ENCODE results near the gene MMP3.

Gene MMP3

DNA sequence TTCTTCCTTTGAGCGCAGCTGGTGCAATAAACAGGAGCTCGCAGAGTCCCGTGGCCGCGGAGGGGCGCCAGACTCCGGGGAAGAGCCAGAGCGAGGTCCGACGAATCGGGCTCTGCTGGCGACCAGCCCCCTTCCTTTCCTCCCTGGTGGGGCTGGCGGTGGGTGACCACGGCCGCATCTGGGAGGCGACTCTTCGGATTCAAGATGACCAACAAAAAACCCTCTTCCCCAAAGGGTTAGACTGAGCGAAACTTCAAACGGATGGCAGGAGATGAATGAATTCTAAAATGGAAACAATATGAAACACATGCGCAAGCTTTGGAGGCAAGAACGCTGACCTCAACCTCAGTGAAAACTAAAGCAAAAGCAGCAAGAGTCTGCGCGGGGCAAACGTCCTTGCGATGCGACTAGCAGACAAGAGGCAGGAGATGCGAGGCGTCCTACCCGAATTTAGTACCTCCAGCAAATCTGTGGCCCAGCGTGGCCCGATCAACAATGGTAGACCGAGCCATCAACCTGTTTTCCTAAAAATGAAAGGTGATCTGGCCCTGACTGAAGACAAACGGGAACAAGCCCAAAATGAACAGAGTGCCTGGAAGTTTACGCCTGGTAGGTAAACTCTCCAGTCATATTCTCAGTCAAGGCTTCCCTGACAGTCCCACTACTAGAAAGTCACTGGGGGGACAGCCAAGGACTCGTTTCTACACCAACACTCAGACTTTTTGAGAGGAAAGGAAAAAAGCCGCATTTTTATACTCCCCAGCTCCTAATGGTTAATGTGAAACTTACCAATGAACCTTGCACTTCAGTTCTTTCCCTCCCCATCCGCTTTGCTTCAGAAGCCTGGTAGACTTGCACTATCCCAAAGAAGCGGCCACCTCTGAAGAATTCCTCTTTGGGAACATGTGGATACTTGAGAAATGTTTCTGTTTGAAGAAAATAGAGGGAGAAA, 11.6 kb downstream of the MMP3 start:
- no peak for DNase-seq

DNA sequence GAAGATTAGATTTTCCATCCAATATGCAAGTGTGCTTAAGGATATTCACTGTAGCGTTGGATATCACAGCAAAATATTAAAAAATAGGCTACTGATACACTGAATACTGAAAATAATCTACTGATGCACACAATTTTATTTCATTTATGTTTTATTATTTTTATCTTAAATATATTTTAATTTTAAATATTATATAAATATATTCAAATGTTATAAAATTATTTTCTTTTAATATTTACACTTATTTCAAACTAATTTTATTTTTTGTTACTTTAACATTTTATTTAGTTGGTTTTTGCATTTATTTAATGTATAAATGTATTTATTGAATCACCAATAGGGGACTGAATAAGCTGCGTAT, 12.3 kb downstream of the MMP3 start:
- DNase-seq = no peak

DNA sequence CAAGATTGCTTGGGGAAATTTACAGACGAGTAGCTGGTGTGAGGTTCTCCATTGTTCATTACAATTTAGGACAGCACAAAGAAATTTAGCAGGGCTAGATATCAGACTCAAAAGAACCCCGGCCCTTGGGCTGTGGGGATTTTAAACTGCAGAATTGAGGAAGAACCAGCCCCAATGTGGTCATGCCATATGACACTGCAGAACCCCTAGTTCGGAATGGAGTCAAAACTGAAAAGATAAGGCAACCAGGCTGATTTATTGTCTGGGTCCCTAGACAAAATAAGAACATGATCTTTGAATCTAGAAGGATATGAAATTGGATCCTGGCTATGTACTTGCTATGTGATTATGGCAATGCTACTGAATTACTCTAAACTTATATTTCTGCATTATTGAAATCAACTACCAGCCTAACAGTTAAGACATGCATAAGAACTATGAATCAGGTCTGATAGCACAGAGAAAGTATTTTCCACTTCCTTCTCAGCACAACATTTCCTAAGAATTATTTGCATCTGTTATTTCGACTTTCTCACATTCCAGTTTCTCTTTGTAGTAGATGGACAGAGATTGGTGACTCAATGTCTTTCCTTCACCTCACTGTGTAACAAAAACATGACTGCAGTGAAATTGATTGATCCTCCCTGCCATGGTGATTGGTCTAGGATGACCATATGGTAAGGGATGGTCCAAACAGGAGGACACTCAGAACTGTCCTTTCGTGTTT, 13.2 kb downstream of the MMP3 start:
- no peak for DNase-seq

DNA sequence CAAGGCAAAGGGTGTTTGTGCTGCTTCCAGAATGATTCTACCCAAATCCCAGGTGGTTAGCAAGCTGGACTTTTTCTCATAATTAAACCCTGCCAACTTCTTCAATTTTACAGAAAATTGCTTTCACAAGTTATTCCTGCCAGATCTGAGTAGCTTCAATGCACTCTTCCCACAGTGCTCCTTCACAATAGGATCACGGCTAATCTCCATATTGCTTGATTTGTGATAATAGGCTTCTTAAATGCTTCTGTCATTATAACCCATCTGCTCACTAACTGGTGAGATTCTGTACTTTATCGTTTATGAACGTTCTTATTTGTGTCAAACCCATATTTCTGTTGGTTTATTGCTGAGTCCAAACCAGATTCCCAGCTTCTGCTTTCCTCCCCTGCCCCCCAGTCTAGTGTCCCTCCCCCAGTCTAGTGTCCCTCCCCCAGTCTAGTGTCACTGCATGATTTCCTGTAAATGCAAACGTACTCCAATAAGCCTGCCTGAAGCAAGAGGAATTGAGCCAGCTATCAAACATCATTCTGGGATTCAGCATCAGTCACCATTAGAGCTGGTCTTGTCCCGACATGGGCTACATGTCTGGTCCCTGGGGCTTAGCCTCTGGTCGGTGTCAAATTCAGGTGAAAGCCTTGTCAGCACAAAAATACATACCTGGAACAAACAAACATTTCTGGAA, 14.0 kb downstream of the MMP3 start:
- no peak for DNase-seq

DNA sequence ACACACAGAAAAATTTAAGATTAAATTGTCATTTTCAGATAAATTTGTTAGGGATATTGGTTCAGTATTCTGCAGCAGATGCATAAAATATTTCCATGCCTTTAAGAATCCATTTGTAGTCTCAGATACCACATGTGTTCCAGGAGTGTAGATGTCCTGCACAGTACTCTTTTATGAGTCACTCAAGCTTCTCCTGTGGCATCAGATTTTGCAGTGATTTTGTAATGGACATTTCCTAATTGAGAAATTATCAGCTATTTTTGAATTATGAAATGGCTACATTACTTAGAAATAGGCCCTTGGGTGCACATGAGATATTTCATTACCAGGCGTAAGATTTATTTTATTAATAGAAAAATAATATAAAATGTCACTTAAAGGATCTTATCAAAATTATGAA, 18.9 kb downstream of the MMP3 start:
- DNase-seq = no peak

DNA sequence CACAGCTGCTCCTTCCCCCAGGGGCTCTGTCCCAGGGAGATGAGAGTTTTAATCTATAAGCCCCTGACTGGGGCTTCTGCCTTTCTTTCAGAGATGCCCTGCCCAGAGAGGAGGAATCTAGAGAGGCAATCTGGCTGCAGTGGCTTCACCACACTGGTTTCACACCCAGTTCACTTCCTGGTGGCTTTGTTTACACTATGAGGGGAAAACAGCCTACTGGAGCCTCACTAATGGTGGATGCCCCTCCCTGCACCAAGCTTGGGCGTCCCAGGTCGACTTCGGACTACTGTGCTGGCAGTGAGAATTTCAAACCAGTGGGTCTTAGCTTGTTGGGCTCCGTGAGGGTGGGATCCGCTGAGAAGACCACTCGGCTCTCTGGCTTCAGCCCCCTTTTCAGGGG, 23.9 kb downstream of the MMP3 start:
- no peak for DNase-seq

DNA sequence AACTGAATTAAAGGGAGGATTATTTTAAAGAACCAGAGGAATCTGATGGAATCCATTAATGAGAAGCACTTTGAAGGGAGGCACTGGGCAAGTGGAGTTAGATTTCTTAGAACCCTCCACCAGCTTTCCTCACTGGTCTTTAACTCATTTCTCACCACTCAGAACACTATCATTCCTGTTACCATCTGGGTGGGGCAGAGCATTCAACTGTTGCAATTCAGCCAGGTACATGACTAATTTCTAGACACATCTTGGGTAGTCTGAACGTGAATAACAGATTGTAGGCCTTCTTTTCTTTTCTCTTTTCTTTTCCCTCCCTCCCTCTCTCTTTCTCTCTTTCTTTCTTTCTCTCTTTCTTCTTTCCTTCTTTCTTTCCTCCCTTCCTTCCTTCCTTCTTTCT, 29.9 kb downstream of the MMP3 start:
- DNase-seq = no peak

DNA sequence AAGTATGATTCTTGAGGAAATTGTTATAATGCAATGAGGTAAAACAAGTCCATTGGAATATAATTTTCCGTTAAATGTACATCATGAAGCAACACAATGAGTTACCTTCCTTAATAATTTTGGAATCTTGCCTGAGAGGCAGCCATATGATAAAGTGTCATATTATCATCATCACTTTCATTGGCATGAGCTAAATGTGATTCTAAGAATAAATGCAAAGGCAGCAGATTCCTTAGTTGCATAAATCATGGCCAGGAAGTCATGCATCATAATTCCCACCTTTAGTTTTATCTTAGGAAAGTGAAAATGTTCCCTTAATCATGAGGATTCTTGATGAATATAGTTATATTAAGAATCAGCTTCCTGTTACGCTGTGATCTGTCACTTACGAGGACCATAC, 31.2 kb downstream of the MMP3 start:
- DNase-seq = no peak

DNA sequence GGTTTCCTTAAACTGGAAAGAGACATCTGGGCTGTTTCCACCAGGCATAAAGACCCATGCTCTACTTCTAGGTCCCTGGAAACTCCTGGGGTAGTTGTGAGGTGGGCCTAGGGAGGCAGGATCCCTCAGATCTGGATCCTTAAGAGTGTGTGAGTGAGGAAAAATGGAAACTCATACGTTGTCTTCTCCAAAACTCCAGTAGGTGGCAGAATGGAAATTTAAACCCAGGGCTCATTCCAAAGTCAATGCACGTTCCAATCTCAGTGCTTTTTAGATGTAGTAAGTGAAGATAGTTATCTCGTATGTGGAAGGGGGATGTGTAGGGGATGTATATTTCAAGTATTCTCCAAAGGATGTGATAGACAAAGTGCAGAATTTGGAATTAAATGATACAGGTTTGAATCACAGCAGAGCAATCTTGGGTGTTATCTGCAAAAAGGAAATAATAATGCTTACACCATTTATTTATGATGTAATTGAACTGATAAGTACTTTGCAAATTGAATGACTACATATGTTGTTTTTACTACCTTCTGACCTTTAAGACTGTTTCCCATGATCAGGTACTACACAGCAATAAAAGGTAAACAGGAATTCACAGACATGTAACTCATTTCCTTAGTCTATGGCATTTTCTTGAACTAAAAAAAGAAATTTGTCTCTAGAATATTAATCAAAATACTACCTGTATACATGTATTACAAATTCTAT, 32.3 kb downstream of the MMP3 start:
- no peak for DNase-seq

DNA sequence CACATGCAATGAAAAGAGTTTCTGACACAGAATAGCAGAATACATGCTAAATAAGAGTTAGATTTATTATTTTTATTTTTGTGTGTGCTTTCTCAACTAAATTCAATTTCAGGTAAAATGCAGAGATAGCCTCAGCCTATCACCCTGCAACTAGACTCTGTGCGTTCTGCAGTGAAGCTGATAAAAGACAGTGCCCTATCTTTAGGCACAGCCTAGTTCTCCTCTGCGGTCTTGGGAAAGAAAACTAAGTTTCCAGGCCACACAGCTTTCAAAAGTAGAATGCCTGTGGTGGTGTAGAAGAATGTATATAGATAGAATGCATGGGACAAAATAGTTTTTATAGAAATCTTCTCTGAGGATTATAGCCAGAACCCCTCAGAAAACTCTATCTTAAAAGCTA, 33.4 kb downstream of the MMP3 start:
- DNase-seq = no peak

DNA sequence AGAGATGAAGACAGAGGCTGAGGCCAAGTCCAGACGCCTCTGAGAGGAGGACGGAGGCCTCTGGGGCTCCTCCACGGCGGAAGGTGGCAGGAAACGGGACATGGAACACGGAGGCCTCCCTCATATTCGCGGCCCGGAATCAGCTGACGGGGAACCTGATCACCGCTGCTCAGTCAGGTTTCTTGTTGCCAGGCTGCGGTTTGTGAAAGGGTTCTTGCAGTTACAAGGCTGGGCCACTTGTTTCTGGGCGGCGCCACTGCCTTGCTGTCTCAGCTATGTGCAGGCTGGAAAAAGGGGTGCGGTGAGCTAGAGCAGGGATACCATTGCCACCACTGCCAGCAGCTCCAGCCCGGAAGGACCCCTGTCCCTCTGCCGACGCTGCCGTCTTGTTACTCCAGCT, 35.5 kb downstream of the MMP3 start:
- no peak for DNase-seq

DNA sequence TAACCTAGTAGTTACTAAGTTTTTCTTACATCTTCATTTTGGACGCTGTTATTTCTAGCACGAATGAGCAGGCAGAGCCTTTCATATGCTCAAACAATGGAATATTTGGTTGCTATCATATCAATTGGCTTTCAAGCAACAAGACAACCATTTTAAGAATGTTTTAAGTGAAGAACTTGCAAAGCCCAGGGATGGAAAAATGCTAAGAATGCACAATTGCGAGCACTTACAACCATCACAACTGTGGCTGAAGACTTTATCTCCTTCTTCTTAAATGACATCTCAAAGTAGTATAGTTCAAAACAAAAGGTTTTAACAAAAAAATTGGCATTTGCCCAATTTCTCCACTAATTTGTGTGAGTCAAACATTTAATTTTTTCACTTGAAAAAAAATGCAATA, 37.1 kb downstream of the MMP3 start:
- no peak for DNase-seq

DNA sequence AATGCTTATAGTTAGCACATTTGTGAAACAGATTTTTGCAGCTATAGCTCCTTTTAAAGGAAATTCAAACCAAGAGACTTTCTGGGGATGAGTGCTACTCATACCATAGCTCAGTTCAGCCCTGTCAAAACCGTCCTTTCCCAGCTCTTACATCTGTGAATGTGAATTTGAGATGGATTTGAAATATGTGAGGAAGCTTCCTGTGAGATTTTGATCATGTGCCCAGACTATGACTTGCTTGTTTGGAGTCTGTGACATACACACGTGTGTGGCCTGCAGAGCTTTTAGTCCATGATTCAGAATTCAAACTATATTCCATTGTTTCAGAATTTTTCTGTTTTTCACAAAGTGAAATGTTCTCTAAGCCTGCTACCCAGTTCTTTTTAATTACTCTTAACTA, 41.1 kb downstream of the MMP3 start:
- DNase-seq = no peak

DNA sequence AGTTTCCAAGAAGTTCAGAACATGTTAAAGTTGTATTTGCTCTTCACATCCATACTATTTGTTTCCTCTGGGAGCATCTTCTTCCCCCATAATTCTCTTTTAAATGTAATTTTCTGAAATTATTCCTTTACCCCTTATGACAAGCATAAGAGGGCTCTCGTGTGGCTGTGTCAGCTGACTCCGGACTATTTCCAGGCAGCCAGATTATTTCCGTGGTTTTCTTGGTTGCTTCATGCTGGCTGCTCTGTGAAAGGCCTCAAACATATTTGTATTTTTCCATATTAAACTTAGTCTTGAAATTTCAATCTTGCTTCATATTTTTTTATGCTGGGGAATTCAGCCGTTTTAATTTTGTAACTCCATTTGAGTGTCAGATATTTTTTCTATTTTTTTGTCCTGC, 42.6 kb downstream of the MMP3 start:
- DNase-seq = no peak

DNA sequence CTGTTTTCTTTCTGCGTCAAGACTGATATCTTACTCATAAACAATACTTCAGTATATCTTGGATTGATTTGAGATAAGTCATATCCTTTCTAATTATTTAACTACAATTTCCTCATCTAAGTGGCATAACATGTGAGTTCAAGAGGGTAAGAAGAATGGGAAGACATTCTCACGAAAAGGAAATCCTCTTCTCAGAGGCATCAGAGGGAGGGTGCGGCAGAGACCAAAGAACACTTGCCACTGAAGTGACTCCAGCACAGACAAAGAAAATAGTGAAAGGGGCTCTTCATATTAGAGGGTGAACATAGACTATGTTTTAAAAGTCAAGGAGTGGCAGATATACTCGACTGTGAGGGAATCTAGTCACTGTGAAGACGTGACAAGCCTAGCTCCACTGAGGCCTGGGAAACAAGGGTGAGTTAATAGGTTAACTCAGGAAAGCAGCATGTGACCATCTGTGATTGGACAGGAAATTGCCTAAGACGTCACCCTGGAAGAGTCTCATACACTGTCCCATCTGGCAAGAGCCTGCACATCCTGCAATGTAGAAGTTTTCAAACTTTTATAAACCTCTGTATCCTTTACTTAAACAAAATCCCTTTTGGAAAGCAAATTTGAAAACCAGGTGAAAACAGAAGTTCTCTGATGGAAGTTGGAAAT, 43.6 kb downstream of the MMP3 start:
- DNase-seq = no peak

DNA sequence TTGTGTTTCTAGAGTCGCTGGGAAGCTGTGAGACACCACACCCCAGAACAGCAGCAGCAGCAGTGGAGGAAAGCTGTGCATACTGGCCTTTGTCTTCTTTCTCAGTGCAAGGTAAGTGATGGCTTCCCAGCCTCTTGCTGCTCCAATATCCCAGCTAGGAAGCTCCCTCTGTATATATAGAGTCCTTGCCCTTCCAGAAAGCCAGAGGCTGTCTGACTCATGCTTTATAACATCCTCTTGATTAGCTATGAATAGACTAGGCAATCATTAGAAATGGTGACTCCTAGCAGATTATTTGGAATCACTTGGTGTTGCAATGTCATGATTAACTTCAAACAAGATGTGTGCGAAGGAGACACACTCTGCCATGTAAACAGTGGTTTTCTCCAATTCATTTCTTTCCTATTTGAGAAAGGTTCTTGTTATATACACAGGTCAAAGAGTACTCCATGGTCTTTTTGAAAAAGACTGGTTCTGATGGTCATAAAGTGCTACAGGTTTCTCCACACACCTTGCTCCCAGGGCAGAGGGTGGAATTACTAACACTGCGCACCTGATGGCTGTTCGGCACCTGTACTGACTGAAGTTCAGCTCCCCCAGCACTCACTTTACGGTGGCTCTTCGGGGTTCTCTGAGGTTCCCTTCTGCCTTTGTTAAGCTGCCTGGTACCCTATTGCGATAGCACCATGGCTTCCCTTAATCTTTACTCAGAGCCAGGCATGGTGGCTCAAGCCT, 45.2 kb downstream of the MMP3 start, which contains the start of gene MMP1:
Gene MMP1 (minus strand): TSS at position 149 of the 735 bp plus-strand sequence. CDS start 68 bp downstream, at position 81.
- DNase-seq = no peak

DNA sequence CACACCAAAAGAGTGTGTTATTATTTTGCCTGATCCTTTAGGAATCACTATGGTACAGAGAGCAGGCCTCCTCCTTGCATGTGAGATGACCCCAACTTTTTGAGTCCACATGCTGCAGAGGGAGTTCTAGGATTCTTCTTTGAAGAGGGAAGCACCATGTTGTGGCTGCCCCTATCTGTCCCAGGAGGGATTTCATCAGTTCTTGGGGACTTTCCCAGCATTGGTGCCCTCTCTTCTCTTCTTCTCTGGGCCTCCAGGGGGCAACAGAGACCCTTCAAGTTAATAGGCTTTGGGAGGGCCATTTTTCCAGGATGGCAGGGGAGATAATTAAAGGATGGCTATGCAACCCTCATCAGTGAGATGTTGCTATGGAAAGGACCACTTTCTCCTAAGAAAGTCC, 49.0 kb downstream of the MMP3 start:
- DNase-seq = no peak

DNA sequence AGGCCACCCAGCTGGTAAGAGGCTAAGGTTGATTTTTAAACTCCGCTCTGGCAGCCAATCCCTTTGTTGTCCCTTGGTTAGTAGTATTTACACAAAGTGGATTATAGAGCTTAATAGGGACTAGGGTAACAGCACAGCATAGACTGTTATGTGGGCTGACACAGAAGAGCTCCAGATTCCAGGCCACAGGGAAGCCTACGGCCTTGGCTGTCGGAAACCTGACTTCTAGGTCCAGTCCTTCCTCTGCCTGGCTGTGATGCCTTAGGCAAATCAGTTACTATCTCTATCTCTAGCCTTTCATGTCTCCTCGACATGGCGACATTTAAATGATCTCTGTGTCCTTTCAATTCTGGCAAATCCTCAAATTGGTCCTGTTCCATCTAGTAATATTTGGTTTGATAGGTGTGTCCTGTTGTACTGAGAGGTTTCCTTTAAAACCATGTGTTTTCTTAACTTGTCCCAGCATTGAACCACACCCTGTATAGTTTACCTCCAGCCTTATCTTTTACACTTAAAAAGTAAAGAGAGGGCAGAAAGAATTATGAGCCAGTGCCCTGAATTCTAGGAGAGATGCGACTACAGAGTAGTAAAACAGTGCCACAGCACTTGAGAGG, 49.6 kb downstream of the MMP3 start:
- DNase-seq = no peak

DNA sequence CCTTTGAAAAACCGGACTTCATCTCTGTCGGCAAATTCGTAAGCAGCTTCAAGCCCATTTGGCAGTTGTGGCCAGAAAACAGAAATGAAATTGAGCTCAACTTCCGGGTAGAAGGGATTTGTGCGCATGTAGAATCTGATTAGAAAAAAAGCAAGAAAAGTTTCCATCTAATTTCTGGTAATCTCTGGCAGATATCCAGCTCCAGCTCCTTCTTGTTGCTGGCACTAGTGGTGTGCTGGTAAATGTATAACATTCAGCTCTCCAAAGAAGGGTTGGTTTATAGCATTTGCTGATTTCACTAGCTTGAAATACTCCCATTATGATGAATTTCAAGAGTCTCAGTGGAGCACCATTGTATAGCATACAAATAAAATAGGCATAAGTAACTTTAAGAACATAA, 50.8 kb downstream of the MMP3 start:
- DNase-seq = no peak

DNA sequence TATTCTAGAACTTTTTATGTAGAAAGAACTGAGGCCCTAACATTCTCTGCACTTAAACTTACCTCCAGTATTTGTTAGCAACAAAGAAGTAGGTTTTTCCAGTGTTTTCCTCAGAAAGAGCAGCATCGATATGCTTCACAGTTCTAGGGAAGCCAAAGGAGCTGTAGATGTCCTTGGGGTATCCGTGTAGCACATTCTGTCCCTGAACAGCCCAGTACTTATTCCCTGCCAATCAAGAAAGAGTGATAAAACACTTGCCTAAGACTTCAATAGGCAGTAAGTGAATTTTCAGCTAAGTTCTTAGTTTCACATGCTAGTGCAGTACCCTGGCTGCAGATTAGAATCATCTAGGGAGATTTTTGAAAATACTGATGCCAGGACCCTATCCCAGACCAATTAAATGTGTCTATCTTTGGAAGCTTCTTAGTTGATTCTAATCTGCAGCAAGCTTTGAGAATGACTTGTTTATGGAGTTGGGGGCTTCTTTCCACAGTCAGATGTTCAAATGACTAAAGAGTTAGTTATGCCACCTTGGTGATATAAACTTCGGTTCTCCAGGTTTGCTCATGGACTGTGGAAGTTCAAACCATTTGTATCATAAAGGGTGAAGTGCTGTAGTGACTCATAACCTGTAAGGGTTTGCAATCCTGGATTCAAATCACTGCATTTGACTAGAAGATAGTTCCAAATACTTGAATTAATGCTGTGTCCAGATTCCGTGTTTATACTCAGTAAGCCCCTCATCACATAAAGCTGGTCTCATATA, 52.0 kb downstream of the MMP3 start:
- no peak for DNase-seq

Measured in DMS 273 treated with DMSO at 0.1 percent for 48 hours (cell line).